Neural cell (in vitro differentiated cells): ENCODE measurements around the gene ATP2B1.

Experiments
- CTCF ChIP-seq: fragments of 450-650 bp; IDR thresholded peaks from 2 replicates; pipeline ENCODE4 v1.5.1; 2014; ENCODE audit warnings: antibody characterized with exemption, mild to moderate bottlenecking, moderate library complexity; ENCODE audit not compliant: poor library complexity, severe bottlenecking
- EP300 ChIP-seq: fragments of 450-650 bp; conservative IDR thresholded peaks from 2 replicates; pipeline ENCODE4 v1.6.1; 2014; ENCODE audit warnings: antibody characterized with exemption, mild to moderate bottlenecking, moderate library complexity; ENCODE audit not compliant: poor library complexity, severe bottlenecking
- EZH2 ChIP-seq: fragments of 200-600, 300-800 bp; shearing (Covaris generic), sonication (generic); IDR thresholded peaks from 2 replicates; pipeline ENCODE4 v1.6.1; 2014; ENCODE audit warnings: antibody characterized with exemption, low read length, borderline replicate concordance, mild to moderate bottlenecking; ENCODE audit not compliant: insufficient read depth, poor library complexity, severe bottlenecking
- MXI1 ChIP-seq: fragments of 450-650 bp; conservative IDR thresholded peaks from 2 replicates; pipeline ENCODE4 v1.6.1; 2014; ENCODE audit warnings: antibody characterized with exemption, mild to moderate bottlenecking; ENCODE audit not compliant: poor library complexity, severe bottlenecking
- POLR2AphosphoS5 ChIP-seq: IDR thresholded peaks from 2 replicates; pipeline ENCODE4 v1.6.1; 2012
- RAD21 ChIP-seq: fragments of 450-650 bp; conservative IDR thresholded peaks from 2 replicates; pipeline ENCODE4 v1.6.1; 2014; ENCODE audit warnings: antibody characterized with exemption, mild to moderate bottlenecking, moderate library complexity
- REST ChIP-seq: IDR thresholded peaks from 2 replicates; pipeline ENCODE4 v1.6.1; 2012; ENCODE audit warnings: borderline replicate concordance
- SMC3 ChIP-seq: fragments of 450-650 bp; conservative IDR thresholded peaks from 2 replicates; pipeline ENCODE4 v1.6.1; 2014; ENCODE audit warnings: antibody characterized with exemption, mild to moderate bottlenecking, moderate library complexity; ENCODE audit not compliant: poor library complexity
- TAF1 ChIP-seq: IDR thresholded peaks from 2 replicates; pipeline ENCODE4 v1.6.1; 2012; ENCODE audit warnings: low read depth

- no peak for TF ChIP-seq CTCF
- TF ChIP-seq POLR2AphosphoS5, result no peak
- no peak for TF ChIP-seq RAD21
- TF ChIP-seq REST, result no peak
- TF ChIP-seq EZH2, result no peak
- TF ChIP-seq EP300, result no peak
- no peak for TF ChIP-seq TAF1
- TF ChIP-seq SMC3, result no peak
- no peak for TF ChIP-seq MXI1
Observed at GRCh38 chr12:89702503-89702902, 6.1 kb downstream of the ATP2B1 start.
